Naive thymus-derived CD8-positive, alpha-beta T cell (primary cell): ENCODE results near the gene FRMD5. TPM values are rescaled to one million over a fixed set of nuclear protein-coding genes. Genes with fewer than 3 reads are reported as not detected.

Experiments
- ATAC-seq, 2 donors: fragments of 150-1000 bp; cut with Tn5 transposase in 1 of 2; sonication (Bioruptor Pico), chemical (Tn5 transposase) in 1 of 2; 1 replicate in 1 of 2; 2 replicates in 1 of 2; pipeline ENCODE4 v1.10.0; 2021; ENCODE audit warnings: mild to moderate bottlenecking in 2 of 2, moderate library complexity in 2 of 2
- POLR2A ChIA-PET: fragments of 350-600 bp; sonication (Branson Sonifier 250); formaldehyde crosslinking; loops from one replicate; lab custom pipeline; 2021; ENCODE audit warnings: antibody characterized with exemption; lab: Charles Lee
- DNase-seq, 10 donors: peaks; one replicate each; pipeline versions ENCODE4 v3.0.0 to v3.0.0-alpha.2; 2020 to 2022
- H3K27ac Mint-ChIP-seq, 10 donors: one replicate each; pipeline ENCODE4 v1.8.0; 2020 to 2022; ENCODE audit warnings: mild to moderate bottlenecking in 10 of 10, mixed read lengths in 10 of 10, moderate library complexity in 4 of 10, inconsistent platforms in 1 of 10
- H3K27me3 Mint-ChIP-seq, 5 donors: one replicate each; pipeline ENCODE4 v1.8.0; 2021 to 2022; ENCODE audit warnings: mixed read lengths in 5 of 5
- H3K36me3 Mint-ChIP-seq, 3 donors: one replicate each; pipeline ENCODE4 v1.8.0; 2020 to 2022; ENCODE audit warnings: mixed read lengths in 3 of 3, mild to moderate bottlenecking in 2 of 3, inconsistent platforms in 1 of 3
- H3K4me1 Mint-ChIP-seq, 4 donors: one replicate each; pipeline ENCODE4 v1.8.0; 2021 to 2022; ENCODE audit warnings: mixed read lengths in 4 of 4
- H3K4me3 Mint-ChIP-seq, 10 donors: one replicate each; pipeline ENCODE4 v1.8.0; 2020 to 2022; ENCODE audit warnings: mild to moderate bottlenecking in 10 of 10, mixed read lengths in 10 of 10, moderate library complexity in 6 of 10, inconsistent platforms in 1 of 10
- H3K9me3 Mint-ChIP-seq, 9 donors: one replicate each; pipeline ENCODE4 v1.8.0; 2020 to 2022; ENCODE audit warnings: mixed read lengths in 9 of 9, mild to moderate bottlenecking in 3 of 9, inconsistent platforms in 1 of 9, moderate library complexity in 1 of 9
- polyA plus RNA-seq, 3 donors: library from polyadenylated mRNA; unstranded; fragments of 300-500 nt; fragmentation: Illumina TruSeq; gene quantifications; one replicate each; pipeline ENCODE4 v1.2.3, GENCODE V29; 2021
- total RNA-seq, 8 experiments: library from RNA in 2 of 8; stranded (reverse) in 2 of 8; gene quantifications; one replicate each; pipeline ENCODE4 v1.2.3 and lab custom pipeline; 2021 to 2026

Gene FRMD5
- total and polyA plus RNA-seq, 5 experiments from 2014 or later: 0.14 to 0.21 (median 0.18) TPM; not detected in 1

DNA sequence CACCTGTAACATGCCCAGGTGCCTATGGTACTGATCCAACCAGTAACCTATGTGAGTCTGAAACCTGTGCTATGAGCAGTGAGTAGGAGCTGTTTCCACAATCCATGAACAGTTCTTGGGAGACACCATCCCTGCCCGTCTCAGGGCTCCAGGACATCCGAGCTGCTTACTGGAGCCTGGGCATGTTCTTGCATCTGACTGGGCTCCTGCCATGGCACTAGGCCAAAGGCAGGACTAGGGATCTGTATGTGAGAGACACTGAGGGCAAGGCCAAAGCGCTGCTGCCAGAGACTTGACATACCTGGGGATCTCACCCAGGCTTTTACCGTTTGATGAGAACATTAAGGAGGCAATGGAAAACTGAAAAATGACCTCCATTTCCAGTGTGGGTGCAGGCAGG is 308.5 kb downstream of the FRMD5 start:
- Mint-ChIP-seq H3K36me3 (no peaks in the 10 kb centered on the region), H3K27ac (no peak overlapping the region), H3K27me3 (no peaks in the 10 kb centered on the region), H3K4me3 (no peak overlapping the region), H3K4me1 (no peaks in the 10 kb centered on the region), H3K9me3 (no peaks in the 10 kb centered on the region)
- no peak for DNase-seq
- no peak for ATAC-seq
- POLR2A ChIA-PET: no interaction called here

DNA sequence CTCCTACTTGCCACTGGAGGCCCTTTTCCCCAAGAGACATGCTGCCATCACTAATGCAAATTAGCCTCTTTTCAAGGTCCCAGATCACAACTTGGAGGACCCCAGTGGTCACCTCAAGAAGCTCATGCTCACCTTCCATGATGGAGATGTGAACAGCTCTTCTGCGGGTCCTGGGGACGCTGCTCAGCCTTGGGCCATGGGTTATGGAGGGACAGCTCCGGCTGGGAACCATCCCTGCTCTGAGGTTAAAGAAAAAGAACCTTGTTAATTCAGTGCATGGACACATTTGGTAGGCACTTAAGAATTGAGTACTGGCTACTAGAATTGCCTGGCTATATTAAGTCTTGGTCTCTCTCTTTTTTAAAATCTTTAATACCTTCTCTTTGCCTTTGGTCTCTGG is 311.5 kb downstream of the FRMD5 start:
- DNase-seq: no peak
- Mint-ChIP-seq H3K27ac (no peak overlapping the region), H3K4me3 (no peak overlapping the region), H3K4me1 (peaks cover 0 to 3% (median 0%) of the 10 kb centered on the region in 4 donors), H3K36me3 (peaks cover 0 to 1% (median 0%) of the 10 kb centered on the region in 3 donors), H3K27me3 (no peaks in the 10 kb centered on the region), H3K9me3 (no peaks in the 10 kb centered on the region)
- POLR2A ChIA-PET: no interaction called here
- no peak for ATAC-seq

DNA sequence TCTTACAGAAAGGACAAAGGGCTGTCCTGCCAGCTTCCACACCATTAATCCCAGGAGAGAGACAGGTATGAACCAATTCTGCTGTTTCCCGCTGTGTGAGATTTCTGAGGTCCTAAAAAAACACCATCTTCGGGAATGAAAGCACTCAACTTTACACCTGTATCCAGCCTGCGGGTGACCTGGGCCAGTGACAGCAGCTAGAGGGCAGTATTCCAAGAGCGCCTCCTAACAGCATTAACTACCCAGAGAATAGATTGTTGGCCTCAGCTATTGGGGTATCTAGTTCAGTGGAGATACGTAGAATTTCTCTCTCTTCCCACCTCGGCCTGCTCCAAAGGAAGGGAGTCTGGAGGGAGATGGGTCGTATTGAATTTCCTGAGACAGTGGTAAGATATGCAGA is 313.1 kb downstream of the FRMD5 start:
- ATAC-seq (no peak), DNase-seq (no peak)
- POLR2A ChIA-PET: no interaction called here
- H3K4me1 Mint-ChIP-seq: peaks cover 0 to 3% (median 0%) of the 10 kb centered on the region in 4 donors
- H3K27me3 Mint-ChIP-seq: no peaks in the 10 kb centered on the region
- peak overlapping the region in 1 of 10 donors; percentile 26 for H3K27ac Mint-ChIP-seq
- H3K4me3 Mint-ChIP-seq: no peak overlapping the region
- no peaks in the 10 kb centered on the region for H3K9me3 Mint-ChIP-seq
- H3K36me3 Mint-ChIP-seq: peaks cover 0 to 3% (median 0%) of the 10 kb centered on the region in 3 donors

DNA sequence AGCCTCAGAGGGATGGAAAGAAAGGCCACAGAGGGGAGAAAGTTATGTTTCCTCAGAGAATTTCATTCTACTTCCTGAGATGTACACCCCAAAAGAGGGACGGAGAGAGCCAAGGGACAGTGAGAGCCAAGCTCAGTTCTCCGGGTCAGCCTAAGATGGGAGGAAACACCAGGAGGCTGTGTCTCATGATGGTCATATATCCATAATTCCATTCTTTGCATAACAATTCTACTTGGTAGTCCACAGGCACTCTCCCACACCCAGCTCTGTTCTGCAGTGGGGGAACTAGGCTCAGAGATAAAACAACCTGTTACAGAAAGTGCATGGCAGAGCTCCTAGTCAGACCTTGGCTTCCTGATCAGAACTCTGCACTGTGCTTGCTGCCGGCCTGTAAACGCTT is 313.8 kb downstream of the FRMD5 start:
- Mint-ChIP-seq H3K27me3 (no peaks in the 10 kb centered on the region), H3K4me1 (peaks cover 0 to 3% (median 0%) of the 10 kb centered on the region in 4 donors), H3K27ac (no peak overlapping the region), H3K36me3 (peaks cover 0 to 3% (median 0%) of the 10 kb centered on the region in 3 donors), H3K4me3 (no peak overlapping the region), H3K9me3 (no peaks in the 10 kb centered on the region)
- POLR2A ChIA-PET: no interaction called here
- no peak for ATAC-seq
- no peak for DNase-seq

DNA sequence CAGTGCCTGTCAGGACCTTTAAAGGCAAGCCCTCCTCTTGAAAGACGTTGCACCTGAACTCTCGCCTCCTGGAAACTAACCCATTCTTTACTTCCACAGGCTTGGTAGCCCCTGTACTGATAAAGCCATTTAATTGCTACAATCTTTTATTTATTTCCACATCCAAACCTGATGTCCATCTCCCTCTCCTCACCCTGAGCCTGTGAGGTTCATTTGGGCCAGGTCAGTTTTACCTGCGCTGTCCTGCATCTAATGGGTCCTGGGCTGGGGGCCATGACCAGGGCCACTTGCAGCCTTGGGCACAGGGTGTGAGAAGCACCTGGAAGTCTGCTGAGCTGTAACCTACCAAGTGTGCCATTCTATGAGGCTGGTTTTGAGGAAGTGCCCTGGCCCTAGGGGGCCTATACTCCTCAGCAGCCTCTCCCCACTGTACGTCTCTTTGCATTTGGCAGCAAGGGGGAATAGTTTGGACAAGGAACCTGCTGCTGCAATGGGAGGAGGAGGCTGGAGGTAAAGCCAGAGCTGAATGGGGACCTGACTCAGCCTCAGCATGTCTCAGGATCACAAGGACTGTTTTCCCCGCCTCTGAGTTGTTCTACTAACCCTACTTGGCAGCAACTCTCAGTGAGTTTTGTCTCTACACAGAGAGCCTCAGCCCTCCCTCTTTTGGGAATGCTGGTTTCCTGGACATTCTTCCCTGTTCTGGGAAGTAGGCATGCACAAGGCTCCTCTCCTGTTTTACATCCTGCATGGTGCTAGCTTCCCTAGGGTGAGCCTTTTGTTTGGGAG is 314.5 kb downstream of the FRMD5 start:
- no peak overlapping the region for H3K4me3 Mint-ChIP-seq
- H3K36me3 Mint-ChIP-seq: peaks cover 0 to 3% (median 0%) of the 10 kb centered on the region in 3 donors
- no peaks in the 10 kb centered on the region for H3K27me3 Mint-ChIP-seq
- no peak for DNase-seq
- H3K9me3 Mint-ChIP-seq: no peaks in the 10 kb centered on the region
- no peak for ATAC-seq
- peaks cover 0 to 3% (median 0%) of the 10 kb centered on the region in 4 donors for H3K4me1 Mint-ChIP-seq
- H3K27ac Mint-ChIP-seq: no peak overlapping the region
- POLR2A ChIA-PET: no interaction called here

DNA sequence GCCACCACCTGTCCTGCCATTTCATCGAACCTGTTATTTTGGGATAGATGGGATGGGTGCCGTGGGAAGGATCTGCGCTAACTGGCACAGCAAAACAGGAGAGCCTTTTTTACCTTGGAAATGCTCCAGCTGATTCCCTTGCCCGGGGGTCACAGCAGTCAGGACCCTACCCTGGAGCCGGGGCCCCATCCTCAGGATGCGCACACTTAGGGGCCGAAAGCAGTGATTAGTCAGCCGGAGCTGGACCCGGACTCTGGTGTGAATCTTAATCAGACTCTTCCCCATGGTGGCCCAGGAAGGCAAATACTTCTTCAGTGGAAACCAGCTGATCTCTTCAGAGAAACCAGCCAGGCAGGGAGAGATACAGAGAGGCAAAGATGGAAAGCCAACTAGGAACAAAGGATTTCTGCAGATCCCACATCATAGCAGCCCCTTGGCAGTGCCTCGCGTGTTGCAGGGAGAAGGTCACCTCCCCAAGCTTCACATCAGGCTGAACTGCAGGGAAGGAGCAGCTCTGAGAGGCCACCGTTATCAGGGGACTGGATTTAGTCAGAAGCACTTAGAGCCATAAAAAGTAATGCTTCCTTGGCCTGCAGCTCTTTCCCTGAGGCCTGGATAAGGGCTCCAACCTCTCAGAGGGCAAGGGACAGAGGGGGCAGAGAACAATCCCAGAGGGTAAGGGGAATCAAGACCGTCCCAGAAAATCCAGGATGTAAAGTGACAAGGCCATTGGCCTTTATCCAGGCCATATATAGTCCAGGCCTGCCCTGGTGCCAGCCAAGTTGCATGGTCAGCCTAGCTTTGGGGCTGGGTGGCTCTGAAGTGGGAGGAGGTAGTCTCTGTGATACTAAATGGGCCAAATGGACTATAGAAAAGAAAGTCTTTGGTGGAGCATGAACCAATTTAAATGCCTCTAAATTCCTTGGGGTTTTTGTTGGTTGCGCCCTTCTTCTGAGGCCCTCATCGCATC is 315.4 kb downstream of the FRMD5 start:
- DNase-seq: no peak
- Mint-ChIP-seq H3K27ac (no peak overlapping the region), H3K4me1 (peaks cover 0 to 3% (median 0%) of the 10 kb centered on the region in 4 donors), H3K4me3 (no peak overlapping the region), H3K36me3 (peaks cover 0 to 3% (median 0%) of the 10 kb centered on the region in 3 donors), H3K9me3 (no peaks in the 10 kb centered on the region), H3K27me3 (no peaks in the 10 kb centered on the region)
- POLR2A ChIA-PET: no interaction called here
- ATAC-seq: no peak

DNA sequence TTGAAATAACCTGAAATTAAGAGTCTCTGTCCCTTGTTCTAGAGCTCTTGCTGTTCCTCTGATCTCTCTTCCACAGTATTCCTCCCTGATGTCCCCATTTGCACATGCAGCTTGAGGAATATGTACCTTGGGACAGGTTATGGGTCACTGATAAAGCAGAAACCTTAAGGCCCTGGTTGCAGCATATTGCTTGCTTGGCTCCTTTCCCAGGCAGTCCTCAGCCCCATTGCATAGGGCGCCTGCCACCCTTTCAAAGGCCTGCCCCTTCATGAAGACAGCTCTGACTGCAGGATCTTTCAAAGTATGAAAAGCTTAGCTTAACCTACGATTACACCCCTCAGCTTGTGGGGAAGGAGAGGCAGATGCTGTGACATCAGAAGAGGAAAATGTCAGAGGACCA is 316.6 kb downstream of the FRMD5 start:
- Mint-ChIP-seq H3K36me3 (peaks cover 0 to 6% (median 0%) of the 10 kb centered on the region in 3 donors), H3K4me1 (peaks cover 0 to 3% (median 0%) of the 10 kb centered on the region in 4 donors), H3K9me3 (no peaks in the 10 kb centered on the region), H3K27me3 (no peaks in the 10 kb centered on the region), H3K27ac (no peak overlapping the region), H3K4me3 (no peak overlapping the region)
- ATAC-seq (no peak), DNase-seq (no peak)
- POLR2A ChIA-PET: no interaction called here

DNA sequence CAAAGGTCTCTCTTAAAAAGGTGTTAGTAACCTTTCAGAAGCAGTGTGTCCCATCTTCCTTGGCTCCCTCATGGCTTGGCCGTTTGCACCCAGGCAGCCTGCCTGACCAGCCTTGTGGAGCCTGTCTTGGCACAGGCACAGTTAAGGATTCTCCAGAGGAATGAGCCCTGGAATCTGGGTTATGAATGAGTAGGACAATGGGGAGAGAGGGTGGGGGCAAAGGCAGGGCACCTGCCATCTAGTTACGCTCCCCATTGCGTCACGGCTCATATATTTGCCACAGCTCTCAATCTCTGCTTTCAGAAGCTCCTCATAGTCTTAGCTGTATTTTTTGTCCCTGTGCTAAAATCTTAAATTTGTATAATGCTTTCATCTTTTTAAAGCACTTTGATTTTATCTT is 317.7 kb downstream of the FRMD5 start:
- ATAC-seq: no peak
- no peak for DNase-seq
- H3K4me3 Mint-ChIP-seq: no peak overlapping the region
- no peak overlapping the region for H3K27ac Mint-ChIP-seq
- H3K36me3 Mint-ChIP-seq: peaks cover 0 to 6% (median 0%) of the 10 kb centered on the region in 3 donors
- H3K4me1 Mint-ChIP-seq: peaks cover 0 to 3% (median 0%) of the 10 kb centered on the region in 4 donors
- no peaks in the 10 kb centered on the region for H3K9me3 Mint-ChIP-seq
- POLR2A ChIA-PET: no interaction called here
- no peaks in the 10 kb centered on the region for H3K27me3 Mint-ChIP-seq

DNA sequence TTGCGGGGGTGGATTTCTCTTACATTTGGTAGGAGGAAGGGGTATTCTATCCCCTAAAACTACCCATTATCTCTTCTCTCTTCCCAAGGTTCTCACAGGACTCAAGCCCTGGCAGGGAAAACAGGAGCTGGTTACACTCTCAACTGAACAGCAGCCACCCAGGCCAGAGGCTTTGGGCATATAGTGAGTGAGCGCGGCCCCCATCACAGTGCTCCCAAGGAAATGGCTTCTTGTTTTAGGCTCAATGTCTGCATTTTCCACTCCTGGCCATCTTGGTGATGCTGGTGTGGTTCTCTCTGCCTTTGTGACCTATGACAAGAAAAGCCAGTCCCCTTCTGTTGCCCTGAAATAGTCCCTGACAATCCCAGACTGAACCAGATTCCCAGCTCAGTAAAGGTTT is 318.2 kb downstream of the FRMD5 start:
- DNase-seq: no peak
- Mint-ChIP-seq H3K27ac (no peak overlapping the region), H3K27me3 (no peaks in the 10 kb centered on the region), H3K4me1 (peaks cover 0 to 3% (median 0%) of the 10 kb centered on the region in 4 donors), H3K4me3 (no peak overlapping the region), H3K36me3 (peaks cover 0 to 6% (median 0%) of the 10 kb centered on the region in 3 donors), H3K9me3 (no peaks in the 10 kb centered on the region)
- POLR2A ChIA-PET: no interaction called here
- no peak for ATAC-seq

DNA sequence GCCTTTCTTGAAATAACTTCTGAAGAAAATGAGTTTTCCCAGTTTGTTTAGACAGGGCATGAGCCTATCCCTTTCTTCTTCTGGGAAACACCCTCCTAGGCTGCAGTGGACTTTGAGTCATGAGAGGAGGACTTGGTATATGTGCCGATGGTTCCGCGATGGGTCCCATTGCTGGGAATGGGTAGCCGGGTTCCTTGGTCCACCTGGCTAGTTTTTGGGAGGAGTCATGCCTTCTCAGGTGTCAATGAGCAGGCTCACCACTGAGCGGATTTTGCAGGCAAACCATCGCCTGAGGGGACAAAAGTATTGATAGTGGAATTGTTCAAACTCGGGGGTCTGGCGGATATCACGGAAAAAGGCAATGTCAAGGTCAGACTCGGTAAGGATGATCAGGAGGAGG is 321.4 kb downstream of the FRMD5 start:
- Mint-ChIP-seq H3K4me1 (no peaks in the 10 kb centered on the region), H3K27me3 (no peaks in the 10 kb centered on the region), H3K27ac (no peak overlapping the region), H3K4me3 (no peak overlapping the region), H3K36me3 (peaks cover 0 to 11% (median 3%) of the 10 kb centered on the region in 3 donors), H3K9me3 (no peaks in the 10 kb centered on the region)
- ATAC-seq (no peak), DNase-seq (no peak)
- POLR2A ChIA-PET: no interaction called here

DNA sequence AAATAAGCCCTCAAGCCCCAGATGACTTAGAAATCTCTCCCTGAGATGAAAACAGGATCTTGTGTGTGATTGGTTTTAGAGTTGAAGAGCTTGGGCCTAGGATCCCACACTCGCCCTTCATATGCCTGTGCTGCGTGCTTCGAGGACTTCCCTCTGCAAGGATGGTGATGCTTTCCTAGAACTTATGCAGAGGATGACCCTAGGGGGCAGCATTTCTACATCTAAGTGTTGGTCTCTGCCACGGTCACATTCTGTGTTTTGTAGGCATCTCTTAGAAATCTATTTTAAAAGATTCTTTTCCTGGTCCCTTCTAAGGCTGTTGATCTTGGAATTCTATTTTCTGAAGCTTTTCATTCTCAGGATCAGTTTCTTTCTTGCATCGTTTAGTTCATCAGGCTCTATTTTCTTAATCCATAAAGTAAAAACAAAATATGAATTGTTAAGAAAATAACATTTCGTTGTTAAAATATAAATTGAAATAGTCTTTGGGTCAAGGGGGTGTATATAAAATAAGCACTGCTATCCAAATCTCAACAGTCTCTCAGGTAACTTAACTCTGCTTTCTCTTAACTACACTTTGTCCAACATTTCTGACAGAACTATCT is 322.6 kb downstream of the FRMD5 start:
- Mint-ChIP-seq H3K36me3 (peaks cover 0 to 14% (median 4%) of the 10 kb centered on the region in 3 donors), H3K9me3 (no peaks in the 10 kb centered on the region), H3K27ac (peak overlapping the region in 1 of 10 donors; percentile 36), H3K4me1 (peaks cover 0 to 4% (median 0%) of the 10 kb centered on the region in 4 donors), H3K27me3 (no peaks in the 10 kb centered on the region), H3K4me3 (no peak overlapping the region)
- DNase-seq (peak in 4 of 10 donors; percentile 1 to 17 (median 10)), ATAC-seq (no peak)
- POLR2A ChIA-PET: no interaction called here

DNA sequence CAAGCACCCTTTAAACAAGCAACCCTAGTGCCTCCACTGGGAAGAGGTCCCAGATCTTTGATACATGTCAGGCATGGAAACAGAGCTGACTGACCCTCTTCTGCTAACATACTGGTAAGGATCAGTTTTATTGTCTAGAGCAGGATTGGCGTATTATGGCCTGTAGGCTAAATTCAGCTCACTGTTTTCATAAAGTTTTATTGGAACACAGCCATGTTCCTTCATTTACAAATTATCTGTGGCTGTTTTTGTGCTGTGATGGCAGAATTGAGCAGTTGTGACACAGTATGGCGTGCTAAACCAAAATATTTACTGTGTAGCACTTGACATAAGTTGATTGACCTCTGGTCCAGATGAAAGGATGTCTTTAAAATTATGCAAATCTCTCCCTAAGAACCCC is 323.2 kb downstream of the FRMD5 start:
- peaks cover 0 to 21% (median 4%) of the 10 kb centered on the region in 3 donors for H3K36me3 Mint-ChIP-seq
- H3K9me3 Mint-ChIP-seq: no peaks in the 10 kb centered on the region
- POLR2A ChIA-PET: no interaction called here
- no peak overlapping the region for H3K27ac Mint-ChIP-seq
- H3K4me1 Mint-ChIP-seq: peaks cover 0 to 4% (median 0%) of the 10 kb centered on the region in 4 donors
- DNase-seq (no peak), ATAC-seq (no peak)
- no peak overlapping the region for H3K4me3 Mint-ChIP-seq
- H3K27me3 Mint-ChIP-seq: no peaks in the 10 kb centered on the region
